K562 (cell line): ENCODE measurements around the gene RANBP3. TPM values are rescaled to one million over a fixed set of nuclear protein-coding genes. Genes with fewer than 3 reads are reported as not detected.

Experiments used
- ATAC-seq: fragments of 200-7000 bp; cut with Tn5 transposase; 3 replicates; pipeline ENCODE4 v1.9.1; 2020; ENCODE audit warnings: moderate library complexity
- BruUV-seq: library from RNA; stranded (reverse); fragments of 400-500 nt; replicated peaks from 2 replicates; lab custom pipeline; 2021; lab: Mats Ljungman, UMichigan
- CTCF ChIA-PET: fragments of 300-600 bp; formaldehyde crosslinking; extraction: SDS; loops from one replicate; lab custom pipeline; 2021; ENCODE audit warnings: low intra/inter-chr PET ratio; lab: Yijun Ruan, JAX
- POLR2A ChIA-PET: fragments of 300-600, 350-650 bp; sonication (Branson Sonifier 250); formaldehyde crosslinking; extraction: SDS; loops from one replicate; lab custom pipeline; 2021; ENCODE audit warnings: antibody characterized with exemption, inconsistent platforms; lab: Yijun Ruan, JAX
- DNase-seq, 4 experiments: peaks; one replicate each; pipeline versions ENCODE4 v3.0.0 to v3.0.0-alpha.2; 2011 to 2018; ENCODE audit warnings: low spot score in 3 of 4, mixed read lengths in 3 of 4; ENCODE audit errors: extremely low read depth in 1 of 4
- FAIRE-seq: peaks from 2 replicates; lab custom pipeline; 2011; peaks lifted over from hg19 to GRCh38; lab: Jason Lieb, UNC
- H2AFZ ChIP-seq: 2 replicates; pipeline ENCODE4 v1.6.0; 2011; ENCODE audit warnings: low read depth, low read length, control low read depth, inconsistent platforms
- H3K27ac ChIP-seq: fragments of 200-600 bp; 3 replicates; pipeline ENCODE4 v1.8.0; 2011; ENCODE audit warnings: low read depth, mild to moderate bottlenecking, control low read depth, inconsistent platforms, low read length, moderate library complexity, mixed read lengths; ENCODE audit errors: extremely low read depth
- H3K27me3 ChIP-seq, 2 experiments: fragments of 300-600 bp in 1 of 2; 2 replicates in 1 of 2; 3 replicates in 1 of 2; pipeline versions ENCODE4 v1.6.0 to v1.8.0; 2011; ENCODE audit warnings: inconsistent platforms in 2 of 2, low read length in 2 of 2, mild to moderate bottlenecking in 1 of 2, mixed read lengths in 1 of 2, moderate library complexity in 1 of 2; ENCODE audit not compliant: control insufficient read depth in 2 of 2, insufficient read depth in 2 of 2
- H3K36me3 ChIP-seq: fragments of 300-600 bp; 3 replicates; pipeline ENCODE4 v1.8.0; 2011; ENCODE audit warnings: mild to moderate bottlenecking, low read length, inconsistent platforms; ENCODE audit not compliant: control insufficient read depth, insufficient read depth
- H3K4me1 ChIP-seq, 2 experiments: fragments of 200-600 bp in 1 of 2; replicated peaks in 1 of 2; 2 replicates in 1 of 2; 3 replicates in 1 of 2; pipeline versions ENCODE4 v1.5.1 to v1.8.0; 2011; ENCODE audit warnings: inconsistent platforms in 2 of 2, low read length in 2 of 2, mild to moderate bottlenecking in 1 of 2, mixed read lengths in 1 of 2, moderate library complexity in 1 of 2; ENCODE audit not compliant: control insufficient read depth in 2 of 2, insufficient read depth in 2 of 2
- H3K4me2 ChIP-seq: 2 replicates; pipeline ENCODE4 v1.6.1; 2011; ENCODE audit warnings: low read length, control low read depth, inconsistent platforms, mixed read lengths; ENCODE audit not compliant: insufficient read depth
- H3K4me3 ChIP-seq: fragments of 200-600 bp; sonication (generic), shearing (Covaris generic); 2 replicates; pipeline ENCODE4 v1.5.1; 2016; ENCODE audit warnings: control low read depth, inconsistent platforms
- H3K79me2 ChIP-seq: fragments of 200-600 bp; 3 replicates; pipeline ENCODE4 v1.8.0; 2011; ENCODE audit warnings: low read length, inconsistent platforms; ENCODE audit not compliant: control insufficient read depth, insufficient read depth
- H3K9ac ChIP-seq, 2 experiments: 2 replicates each; pipeline versions ENCODE4 v1.6.0 to v1.6.1; 2011; ENCODE audit warnings: low read depth in 2 of 2, low read length in 2 of 2, control low read depth in 1 of 2, inconsistent platforms in 1 of 2, mild to moderate bottlenecking in 1 of 2, mixed read lengths in 1 of 2; ENCODE audit not compliant: insufficient read depth in 1 of 2
- H3K9me1 ChIP-seq: one replicate; pipeline ENCODE4 v1.6.0; 2011; ENCODE audit warnings: inconsistent platforms, mild to moderate bottlenecking, low read length, moderate library complexity; ENCODE audit not compliant: control insufficient read depth, insufficient read depth
- H3K9me3 ChIP-seq: replicated peaks from 2 replicates; pipeline ENCODE4 v1.5.1; 2011; ENCODE audit warnings: low read depth, low read length, inconsistent platforms; ENCODE audit not compliant: control insufficient read depth, insufficient read depth
- H4K20me1 ChIP-seq: replicated peaks from 2 replicates; pipeline ENCODE4 v1.6.1; 2011; ENCODE audit warnings: low read length, inconsistent platforms, mixed read lengths; ENCODE audit not compliant: control insufficient read depth, insufficient read depth
- CBX8 ChIP-seq: fragments of 200-600 bp; sonication (generic); IDR thresholded peaks from 2 replicates; pipeline ENCODE4 v1.6.1; 2012; ENCODE audit warnings: borderline replicate concordance, mixed run types, low read depth, mild to moderate bottlenecking, moderate library complexity, mixed read lengths, low read length, control low read depth, inconsistent platforms; ENCODE audit not compliant: poor library complexity, severe bottlenecking; ENCODE audit errors: extremely low read depth
- ELF4 ChIP-seq: fragments of 450-650 bp; formaldehyde crosslinking; IDR thresholded peaks from 2 replicates; pipeline ENCODE4 v1.4.0; 2022; ENCODE audit warnings: missing genetic modification characterization
- L3MBTL2 ChIP-seq: fragments of 450-650 bp; IDR thresholded peaks from 2 replicates; pipeline ENCODE4 v1.6.1; 2016; ENCODE audit warnings: mild to moderate bottlenecking, moderate library complexity
- WHSC1 ChIP-seq: IDR thresholded peaks from one replicate; pipeline ENCODE4 v1.6.1; 2012; ENCODE audit warnings: low read length, control low read depth, inconsistent platforms
- ZNF764 ChIP-seq: fragments of 250-450 bp; sonication (Bioruptor Pico); IDR thresholded peaks from 2 replicates; pipeline ENCODE4 v1.4.0; 2020; ENCODE audit warnings: low read depth, mild to moderate bottlenecking, moderate library complexity
- ZNF785 ChIP-seq: fragments of 250-450 bp; sonication (Bioruptor Pico); IDR thresholded peaks from 2 replicates; pipeline ENCODE4 v1.4.0; 2020; ENCODE audit warnings: mild to moderate bottlenecking
- WGBS: fragments of 100-300 bp; shearing (Covaris generic); methylation state at CpG from one replicate; pipeline ENCODE4 v1.1.6; 2016; ENCODE audit warnings: low coverage, mixed read lengths; ENCODE audit not compliant: insufficient coverage; ENCODE audit errors: missing lambda C conversion rate; 5-methylcytosine and 5-hydroxymethylcytosine counted together
- in situ Hi-C: fragments of 300-500 bp; cut with MboI; formaldehyde crosslinking; loops from 4 replicates; pipeline ENCODE4 v1.15.0; 2018; ENCODE audit warnings: inconsistent platforms, mixed read lengths
- intact Hi-C: fragments of 100-400 bp; cut with micrococcal nuclease; formaldehyde crosslinking; loops from 2 replicates; pipeline ENCODE4 v1.14.2; 2022
- polyA plus RNA-seq, 8 experiments: library from polyadenylated mRNA; depleted of rRNA in 4 of 8; stranded (reverse) in 5 of 8; unstranded in 3 of 8; fragments of >200 nt; fragmentation: Nextera tagmentation in 2 of 8; fragmentation: Illumina TruSeq in 1 of 8; extraction: Ambion mirVana in 2 of 8; extraction: Trizol in 1 of 8; gene quantifications; 2 replicates each; pipeline versions ENCODE4 v1.2.1 to v1.2.3, GENCODE V29; 2011 to 2014; ENCODE audit warnings: inconsistent platforms in 1 of 8, missing spikeins in 1 of 8
- total RNA-seq, 7 experiments: library from RNA; depleted of rRNA in 6 of 7; stranded (reverse); fragments of >200 nt in 6 of 7; fragmentation: Illumina TruSeq in 2 of 7; extraction: Trizol in 2 of 7; gene quantifications; 2 replicates each; pipeline versions ENCODE4 v1.2.1 to v1.2.3, GENCODE V29; 2011 to 2021; ENCODE audit warnings: low replicate concordance in 1 of 7
- TF ChIP-seq, protein P1 (sequence below), 2 experiments: IDR thresholded peaks; 2 replicates each; pipeline ENCODE4 v1.6.1; 2012; ENCODE audit warnings: improper control_type of control experiment in 2 of 2, low read depth in 2 of 2, low read length in 2 of 2, borderline replicate concordance in 1 of 2
- TF ChIP-seq, protein P2 (sequence below): fragments of 250-450 bp; sonication (Bioruptor Pico); IDR thresholded peaks from 2 replicates; pipeline ENCODE4 v1.5.0; 2021; ENCODE audit warnings: mild to moderate bottlenecking, borderline replicate concordance
- TF ChIP-seq, protein P3 (sequence below): fragments of 450-650 bp; conservative IDR thresholded peaks from 2 replicates; pipeline ENCODE4 v1.6.1; 2016; ENCODE audit warnings: missing genetic modification characterization, low read depth, mild to moderate bottlenecking, missing compliant biosample characterization, moderate library complexity

The RANBP3 gene
- total and polyA plus RNA-seq, 9 of the 15 experiments (the other 6 are each of a cell fraction or from before 2014, with no cell fraction given): 0.90 to 95.1 (median 63.2) TPM

DNA sequence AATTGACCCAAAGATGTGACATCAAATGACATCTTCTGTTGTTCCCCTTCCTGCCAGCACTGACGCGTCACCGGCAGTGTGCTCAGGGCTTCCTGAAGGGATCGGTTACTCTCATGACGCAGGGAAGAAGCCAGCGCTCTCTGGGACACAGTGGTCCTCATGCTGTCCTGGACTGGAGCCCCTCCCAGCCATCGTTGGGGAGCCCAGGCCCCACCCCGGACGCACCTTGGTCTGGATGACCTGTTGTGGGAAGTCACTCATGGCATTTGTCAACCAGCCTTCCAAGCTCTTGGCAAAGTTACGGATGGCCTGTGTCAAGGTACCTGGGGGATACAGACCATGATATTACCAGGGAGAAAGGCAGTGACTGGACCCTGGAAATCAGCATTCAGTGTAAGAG lies 26.0 kb upstream of the RANBP3 start:
- DNase-seq (no peak), FAIRE-seq (no peak), ATAC-seq (no peak)
- Histone ChIP-seq H3K4me2 (no peak overlapping the region), H3K9me3 (no peaks in the 10 kb centered on the region), H3K27ac (no peak overlapping the region), H3K4me1 (peaks cover 0 to 12% of the 10 kb centered on the region in 2 experiments; a peak in 1 of 5 replicates), H3K79me2 (no peaks in the 10 kb centered on the region), H3K27me3 (no peaks in the 10 kb centered on the region), H3K4me3 (no peak overlapping the region), H3K9me1 (no peaks in the 10 kb centered on the region), H4K20me1 (no peaks in the 10 kb centered on the region), H3K36me3 (peaks cover 7% of the 10 kb centered on the region; the same call in 2 of the 3 replicates), H2AFZ (no peak overlapping the region), H3K9ac (peak overlapping the region in 1 of 2 experiments; percentile 19; a peak in 1 of 4 replicates)
- intact Hi-C loops: no loop called here
- 85% methylated on average over 10 of the region's 10 CpGs for WGBS
- POLR2A ChIA-PET: no interaction called here
- in situ Hi-C loops: no loop called here
- BruUV-seq: no TSS peak
- TF ChIP-seq CBX8: no peak
- TF ChIP-seq L3MBTL2: no peak
- TF ChIP-seq ZNF764 (CRISPR knock-in tag): no peak
- TF ChIP-seq ELF4: no peak
- CTCF ChIA-PET: no interaction called here

DNA sequence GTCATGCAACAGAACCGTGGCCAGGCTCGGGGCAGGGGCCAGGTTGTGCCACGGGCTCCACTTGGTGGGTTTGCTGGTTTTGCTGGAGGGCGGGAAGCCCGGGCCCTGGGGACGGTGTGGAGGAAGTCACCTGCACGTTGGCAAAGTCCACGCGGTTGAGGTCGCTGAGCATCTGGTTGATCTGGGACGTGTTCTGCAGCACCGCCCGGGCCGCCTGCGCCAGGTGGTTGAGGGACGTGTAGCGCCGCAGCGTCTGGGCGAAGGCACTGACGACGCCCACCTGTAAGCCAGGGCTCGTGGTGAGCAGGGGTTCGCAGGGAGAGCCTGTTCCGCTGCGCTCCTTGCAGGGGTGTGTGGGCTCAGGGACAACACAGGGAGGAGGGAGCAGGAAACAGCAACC lies 24.7 kb upstream of the RANBP3 start:
- H3K36me3 ChIP-seq: peaks cover 7% of the 10 kb centered on the region; the same call in 2 of the 3 replicates
- DNase-seq: no peak
- H3K9me1 ChIP-seq: no peaks in the 10 kb centered on the region
- H3K9ac ChIP-seq: 0 out of 4 replicates have a peak overlapping the region, but pooled peaks of 1 of the 2 experiments have one; percentile 35
- no peak overlapping the region for H3K4me3 ChIP-seq
- intact Hi-C loops (no loop called here), in situ Hi-C loops (no loop called here)
- no peaks in the 10 kb centered on the region for H3K27me3 ChIP-seq
- 90% methylated on average over 20 of the region's 26 CpGs for WGBS
- CTCF ChIA-PET: no interaction called here
- peaks cover 0 to 7% of the 10 kb centered on the region in 2 experiments; a peak in 1 of 5 replicates for H3K4me1 ChIP-seq
- no peak overlapping the region for H3K4me2 ChIP-seq
- H4K20me1 ChIP-seq: no peaks in the 10 kb centered on the region
- FAIRE-seq: no peak
- BruUV-seq: no TSS peak
- H3K9me3 ChIP-seq: no peaks in the 10 kb centered on the region
- H3K27ac ChIP-seq: no peak overlapping the region
- no peaks in the 10 kb centered on the region for H3K79me2 ChIP-seq
- no peak for ATAC-seq
- POLR2A ChIA-PET: interaction anchor here (1.0 kb wide), 1 partner anchor 15 kb away, joined by 3 read pairs; no protein-coding TSS in a partner anchor
- no peak overlapping the region for H2AFZ ChIP-seq
- TF ChIP-seq, protein P1, sequence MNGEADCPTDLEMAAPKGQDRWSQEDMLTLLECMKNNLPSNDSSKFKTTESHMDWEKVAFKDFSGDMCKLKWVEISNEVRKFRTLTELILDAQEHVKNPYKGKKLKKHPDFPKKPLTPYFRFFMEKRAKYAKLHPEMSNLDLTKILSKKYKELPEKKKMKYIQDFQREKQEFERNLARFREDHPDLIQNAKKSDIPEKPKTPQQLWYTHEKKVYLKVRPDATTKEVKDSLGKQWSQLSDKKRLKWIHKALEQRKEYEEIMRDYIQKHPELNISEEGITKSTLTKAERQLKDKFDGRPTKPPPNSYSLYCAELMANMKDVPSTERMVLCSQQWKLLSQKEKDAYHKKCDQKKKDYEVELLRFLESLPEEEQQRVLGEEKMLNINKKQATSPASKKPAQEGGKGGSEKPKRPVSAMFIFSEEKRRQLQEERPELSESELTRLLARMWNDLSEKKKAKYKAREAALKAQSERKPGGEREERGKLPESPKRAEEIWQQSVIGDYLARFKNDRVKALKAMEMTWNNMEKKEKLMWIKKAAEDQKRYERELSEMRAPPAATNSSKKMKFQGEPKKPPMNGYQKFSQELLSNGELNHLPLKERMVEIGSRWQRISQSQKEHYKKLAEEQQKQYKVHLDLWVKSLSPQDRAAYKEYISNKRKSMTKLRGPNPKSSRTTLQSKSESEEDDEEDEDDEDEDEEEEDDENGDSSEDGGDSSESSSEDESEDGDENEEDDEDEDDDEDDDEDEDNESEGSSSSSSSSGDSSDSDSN (IDR thresholded peaks at IDR 0.05; ENCODE audit: borderline replicate concordance in 1 of 2, low read depth in 2 of 2, low read length in 2 of 2): no peak
- no peak for TF ChIP-seq ZNF785
- no peak for TF ChIP-seq WHSC1
- TF ChIP-seq, protein P2, sequence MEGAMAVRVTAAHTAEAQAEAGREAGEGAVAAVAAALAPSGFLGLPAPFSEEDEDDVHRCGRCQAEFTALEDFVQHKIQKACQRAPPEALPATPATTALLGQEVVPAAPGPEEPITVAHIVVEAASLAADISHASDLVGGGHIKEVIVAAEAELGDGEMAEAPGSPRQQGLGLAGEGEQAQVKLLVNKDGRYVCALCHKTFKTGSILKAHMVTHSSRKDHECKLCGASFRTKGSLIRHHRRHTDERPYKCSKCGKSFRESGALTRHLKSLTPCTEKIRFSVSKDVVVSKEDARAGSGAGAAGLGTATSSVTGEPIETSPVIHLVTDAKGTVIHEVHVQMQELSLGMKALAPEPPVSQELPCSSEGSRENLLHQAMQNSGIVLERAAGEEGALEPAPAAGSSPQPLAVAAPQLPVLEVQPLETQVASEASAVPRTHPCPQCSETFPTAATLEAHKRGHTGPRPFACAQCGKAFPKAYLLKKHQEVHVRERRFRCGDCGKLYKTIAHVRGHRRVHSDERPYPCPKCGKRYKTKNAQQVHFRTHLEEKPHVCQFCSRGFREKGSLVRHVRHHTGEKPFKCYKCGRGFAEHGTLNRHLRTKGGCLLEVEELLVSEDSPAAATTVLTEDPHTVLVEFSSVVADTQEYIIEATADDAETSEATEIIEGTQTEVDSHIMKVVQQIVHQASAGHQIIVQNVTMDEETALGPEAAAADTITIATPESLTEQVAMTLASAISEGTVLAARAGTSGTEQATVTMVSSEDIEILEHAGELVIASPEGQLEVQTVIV: no peak
- TF ChIP-seq, protein P3, sequence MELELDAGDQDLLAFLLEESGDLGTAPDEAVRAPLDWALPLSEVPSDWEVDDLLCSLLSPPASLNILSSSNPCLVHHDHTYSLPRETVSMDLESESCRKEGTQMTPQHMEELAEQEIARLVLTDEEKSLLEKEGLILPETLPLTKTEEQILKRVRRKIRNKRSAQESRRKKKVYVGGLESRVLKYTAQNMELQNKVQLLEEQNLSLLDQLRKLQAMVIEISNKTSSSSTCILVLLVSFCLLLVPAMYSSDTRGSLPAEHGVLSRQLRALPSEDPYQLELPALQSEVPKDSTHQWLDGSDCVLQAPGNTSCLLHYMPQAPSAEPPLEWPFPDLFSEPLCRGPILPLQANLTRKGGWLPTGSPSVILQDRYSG (tag): no peak
